Endothelial cell of umbilical vein (primary cell): ENCODE results near the gene GAS7. TPM values are rescaled to one million over a fixed set of nuclear protein-coding genes. Genes with fewer than 3 reads are reported as not detected.

Experiments used
- BruUV-seq: library from RNA; stranded (reverse); fragments of 400-500 nt; replicated peaks from 2 replicates; lab custom pipeline; 2021; lab: Mats Ljungman, UMichigan
- CTCF ChIA-PET: fragments of 300-600, 350-600 bp; sonication (Branson Sonifier 250); formaldehyde crosslinking; loops from one replicate; lab custom pipeline; 2021; ENCODE audit warnings: antibody characterized with exemption, inconsistent platforms; lab: Charles Lee
- POLR2A ChIA-PET: fragments of 300-600, 350-600 bp; sonication (Branson Sonifier 250); formaldehyde crosslinking; loops from one replicate; lab custom pipeline; 2021; ENCODE audit warnings: antibody characterized with exemption, inconsistent platforms; lab: Charles Lee
- DNase-seq: peaks from one replicate; pipeline ENCODE4 v3.0.0-alpha.2; 2011; ENCODE audit warnings: low read depth, low spot score
- FAIRE-seq: peaks from 2 replicates; lab custom pipeline; 2011; peaks lifted over from hg19 to GRCh38; lab: Jason Lieb, UNC
- H2AFZ ChIP-seq: 2 replicates; pipeline ENCODE4 v1.6.0; 2012; ENCODE audit warnings: low read depth, low read length, control low read depth, inconsistent platforms
- H3K27ac ChIP-seq: 2 replicates; pipeline ENCODE4 v1.5.1; 2011; ENCODE audit warnings: low read depth, mild to moderate bottlenecking, control low read depth, low read length, moderate library complexity; ENCODE audit not compliant: insufficient read depth
- H3K27me3 ChIP-seq, 2 experiments: 2 replicates each; pipeline versions ENCODE4 v1.6.0 to v1.6.1; 2011; ENCODE audit warnings: low read length in 2 of 2, mixed read lengths in 1 of 2; ENCODE audit not compliant: control insufficient read depth in 2 of 2, insufficient read depth in 2 of 2
- H3K36me3 ChIP-seq, 2 experiments: 2 replicates in 1 of 2; 3 replicates in 1 of 2; pipeline ENCODE4 v1.5.1; 2011; ENCODE audit warnings: low read length in 2 of 2, mild to moderate bottlenecking in 1 of 2, moderate library complexity in 1 of 2; ENCODE audit not compliant: control insufficient read depth in 2 of 2, insufficient read depth in 2 of 2; ENCODE audit errors: extremely low read depth in 1 of 2
- H3K4me1 ChIP-seq: 3 replicates; pipeline ENCODE4 v1.5.1; 2011; ENCODE audit warnings: mild to moderate bottlenecking, low read length; ENCODE audit not compliant: control insufficient read depth, insufficient read depth; ENCODE audit errors: extremely low read depth
- H3K4me2 ChIP-seq: 2 replicates; pipeline ENCODE4 v1.6.1; 2011; ENCODE audit warnings: low read length, control low read depth, mixed read lengths; ENCODE audit not compliant: insufficient read depth
- H3K4me3 ChIP-seq, 3 experiments: fragments of 200-600 bp in 1 of 3; sonication (generic), shearing (Covaris generic) in 1 of 3; replicated peaks in 1 of 3; 2 replicates each; pipeline ENCODE4 v1.5.1; 2011 to 2016; ENCODE audit warnings: control low read depth in 3 of 3, low read length in 3 of 3, mild to moderate bottlenecking in 2 of 3, inconsistent platforms in 1 of 3, low read depth in 1 of 3, moderate library complexity in 1 of 3; ENCODE audit not compliant: insufficient read depth in 1 of 3
- H3K79me2 ChIP-seq: 2 replicates; pipeline ENCODE4 v1.6.0; 2012; ENCODE audit warnings: low read length, inconsistent platforms; ENCODE audit not compliant: control insufficient read depth, insufficient read depth
- H3K9ac ChIP-seq: replicated peaks from 2 replicates; pipeline ENCODE3; 2011; ENCODE audit warnings: low read length, control low read depth; ENCODE audit not compliant: insufficient read depth; ENCODE audit errors: extremely low read depth
- H3K9me1 ChIP-seq: replicated peaks from 3 replicates; pipeline ENCODE4 v1.6.0; 2011; ENCODE audit warnings: mild to moderate bottlenecking, low read length; ENCODE audit not compliant: control insufficient read depth, insufficient read depth; ENCODE audit errors: extremely low read depth
- H3K9me3 ChIP-seq: replicated peaks from 2 replicates; pipeline ENCODE4 v1.5.1; 2012; ENCODE audit warnings: low read length, inconsistent platforms; ENCODE audit not compliant: control insufficient read depth, insufficient read depth
- H4K20me1 ChIP-seq: replicated peaks from 2 replicates; pipeline ENCODE3; 2011; ENCODE audit warnings: mild to moderate bottlenecking, low read length; ENCODE audit not compliant: control insufficient read depth, insufficient read depth; ENCODE audit errors: extremely low read depth
- CTCF ChIP-seq, 2 donors: IDR thresholded peaks; 1 replicate in 1 of 2; 2 replicates in 1 of 2; pipeline ENCODE4 v1.5.1; 2011; ENCODE audit warnings: low read length in 2 of 2, mild to moderate bottlenecking in 2 of 2, moderate library complexity in 2 of 2, control low read depth in 1 of 2, inconsistent platforms in 1 of 2, low read depth in 1 of 2; ENCODE audit not compliant: insufficient read depth in 1 of 2; ENCODE audit errors: extremely low read depth in 1 of 2
- EZH2 ChIP-seq: IDR thresholded peaks from 2 replicates; pipeline ENCODE4 v1.6.1; 2012; ENCODE audit warnings: borderline replicate concordance, low read depth, mild to moderate bottlenecking, moderate library complexity, low read length, inconsistent platforms; ENCODE audit not compliant: severe bottlenecking
- FOS ChIP-seq: IDR thresholded peaks from 2 replicates; pipeline ENCODE4 v1.6.1; 2011; ENCODE audit warnings: mild to moderate bottlenecking, low read length, moderate library complexity, borderline replicate concordance; ENCODE audit not compliant: insufficient read depth
- GATA2 ChIP-seq: IDR thresholded peaks from 2 replicates; pipeline ENCODE4 v1.7.0; 2011; ENCODE audit warnings: low read depth, mild to moderate bottlenecking, moderate library complexity, mixed read lengths, low read length; ENCODE audit not compliant: insufficient read length, insufficient read depth
- JUN ChIP-seq: IDR thresholded peaks from 2 replicates; pipeline ENCODE4 v1.6.1; 2011; ENCODE audit warnings: borderline replicate concordance, low read depth; ENCODE audit not compliant: insufficient read length, insufficient read depth
- MAX ChIP-seq: IDR thresholded peaks from 2 replicates; pipeline ENCODE4 v1.6.1; 2011; ENCODE audit not compliant: insufficient read depth, insufficient read length
- MYC ChIP-seq: IDR thresholded peaks from one replicate; pipeline ENCODE4 v1.6.1; 2011; ENCODE audit warnings: mild to moderate bottlenecking, low read depth, low read length
- POLR2A ChIP-seq: IDR thresholded peaks from 2 replicates; pipeline ENCODE4 v1.6.1; 2012; ENCODE audit warnings: low read depth, mild to moderate bottlenecking, control low read depth, low read length
- POLR2AphosphoS5 ChIP-seq: IDR thresholded peaks from 2 replicates; pipeline ENCODE4 v1.6.1; 2012; ENCODE audit warnings: low read depth, mild to moderate bottlenecking, control low read depth, low read length, moderate library complexity; ENCODE audit not compliant: insufficient read depth
- dilution Hi-C: fragments of 300-500 bp; cut with MboI; formaldehyde crosslinking; loops from one replicate; pipeline ENCODE4 v1.15.0; 2019; ENCODE audit warnings: low sequenced_read_pairs; ENCODE audit not compliant: extremely low pct_ligation_motif_present
- intact Hi-C: fragments of 100-400 bp; cut with micrococcal nuclease; formaldehyde crosslinking; loops from one replicate; pipeline ENCODE4 v1.10.0; 2022
- polyA plus RNA-seq, 4 experiments: library from polyadenylated mRNA; depleted of rRNA in 3 of 4; stranded (reverse) in 3 of 4; unstranded in 1 of 4; fragments of >200 nt; gene quantifications; 2 replicates each; pipeline versions ENCODE4 v1.2.1 to v1.2.3, GENCODE V29; 2011 to 2012; ENCODE audit warnings: missing spikeins in 1 of 4
- total RNA-seq: library from RNA; stranded (reverse); gene quantifications from 2 replicates; pipeline ENCODE4 v1.2.3, GENCODE V29; 2021

The GAS7 gene
- total and polyA plus RNA-seq, 2 donors (not counting 3 experiments of a cell fraction or from before 2014, with no cell fraction given): not detected

DNA sequence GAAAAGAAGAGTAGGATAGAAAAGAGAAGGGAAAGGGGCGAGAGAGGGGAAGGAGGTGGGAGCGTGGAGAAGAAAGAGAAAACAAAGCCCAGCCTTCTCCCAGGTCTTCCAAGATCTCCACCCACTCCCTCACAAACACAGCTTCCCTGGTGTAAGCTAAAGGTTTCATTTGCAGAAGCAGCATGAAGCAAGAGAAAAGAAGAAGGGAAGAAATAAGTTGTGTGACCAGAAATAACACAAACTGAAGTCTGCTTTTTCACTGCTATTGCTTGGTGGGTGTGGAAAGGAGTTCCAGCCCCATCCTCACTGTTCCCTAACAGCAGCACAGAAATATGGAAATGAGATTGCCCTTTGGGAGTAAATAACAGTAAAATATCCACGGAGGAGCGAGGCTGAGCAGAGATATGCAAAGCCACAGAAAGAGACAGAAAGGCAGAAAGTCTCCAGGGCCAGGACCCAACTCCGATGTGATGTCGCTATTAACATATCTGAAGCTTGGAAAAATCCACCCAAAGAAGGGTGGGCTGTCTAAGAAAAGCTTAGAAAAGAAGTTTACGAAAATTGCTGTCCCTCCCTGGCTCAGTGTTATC is 10.3 kb upstream of the GAS7 start:
- no peak overlapping the region for H3K4me3 ChIP-seq
- no peaks in the 10 kb centered on the region for H3K9me1 ChIP-seq
- H2AFZ ChIP-seq: no peak overlapping the region
- TF ChIP-seq JUN (no peak), FOS (no peak), POLR2A (no peak), CTCF (IDR thresholded peaks at IDR 0.05; ENCODE audit: extremely low read depth in 1 of 2, insufficient read depth in 1 of 2, low read depth in 1 of 2, low read length in 2 of 2) (no peak), MAX (no peak), MYC (no peak), GATA2 (no peak), POLR2AphosphoS5 (no peak), EZH2 (no peak)
- intact Hi-C loops (no loop called here), dilution Hi-C loops (no loop called here)
- CTCF ChIA-PET: no interaction called here
- no peak overlapping the region for H3K27ac ChIP-seq
- H3K9me3 ChIP-seq: peaks cover 4% of the 10 kb centered on the region
- H3K79me2 ChIP-seq: no peaks in the 10 kb centered on the region
- FAIRE-seq (no peak), DNase-seq (no peak)
- H4K20me1 ChIP-seq: no peaks in the 10 kb centered on the region
- no peaks in the 10 kb centered on the region for H3K36me3 ChIP-seq
- POLR2A ChIA-PET: no interaction called here
- H3K4me2 ChIP-seq: no peak overlapping the region
- H3K4me1 ChIP-seq: no peaks in the 10 kb centered on the region
- H3K27me3 ChIP-seq: no peaks in the 10 kb centered on the region
- no TSS peak for BruUV-seq
- H3K9ac ChIP-seq: no peak overlapping the region
